SU-DHL-6 (cell line): ENCODE measurements around the gene MMP14.

Experiments used
- CTCF ChIP-seq: fragments of 200-600 bp; sonication (generic); IDR thresholded peaks from one replicate; pipeline ENCODE4 v1.5.1; 2017; ENCODE audit warnings: antibody characterized with exemption, mild to moderate bottlenecking, low read length, moderate library complexity; ENCODE audit not compliant: insufficient read depth, poor library complexity, severe bottlenecking
- EZH2phosphoT487 ChIP-seq: fragments of 200-600 bp; sonication (generic), shearing (Covaris generic); conservative IDR thresholded peaks from 2 replicates; pipeline ENCODE4 v1.6.1; 2018; ENCODE audit warnings: mild to moderate bottlenecking, antibody characterized with exemption, low read length, moderate library complexity, mixed read lengths

DNA sequence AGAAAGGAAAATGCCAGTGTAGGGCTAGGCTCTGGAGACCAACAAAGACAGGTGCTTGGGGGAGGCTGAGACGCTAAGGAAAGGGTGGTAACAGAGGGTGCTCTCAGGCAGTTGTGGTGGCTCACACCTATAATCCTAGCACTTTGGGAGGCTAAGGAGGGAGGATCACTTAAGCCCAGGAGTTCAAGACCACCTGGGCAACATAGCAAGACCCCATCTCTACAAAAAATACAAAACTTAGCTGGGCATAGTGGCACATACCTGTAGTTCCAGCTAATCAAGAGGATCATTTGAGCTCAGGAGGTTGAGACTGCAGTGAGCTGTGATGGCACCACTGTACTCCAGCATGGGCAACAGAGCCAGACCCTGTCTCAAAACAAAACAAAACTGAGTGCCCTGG lies 59.0 kb downstream of the MMP14 start:
- TF ChIP-seq CTCF (no peak), EZH2phosphoT487 (no peak)
